Fibroblast of pulmonary artery (primary cell): Measurements from ENCODE around the gene DDR2.
"Not testable (repeated sequence)": the region's sequence is repeated elsewhere in the genome, so short reads cannot be mapped to it uniquely, and the experiment has no call there.

ENCODE experiments used
- DNase-seq: peaks from one replicate; pipeline ENCODE4 v3.0.0-alpha.2; 2010; ENCODE audit warnings: low read depth
- H3K4me3 ChIP-seq: replicated peaks from 2 replicates; pipeline ENCODE4 v1.5.1; 2011; ENCODE audit warnings: low read depth, mild to moderate bottlenecking, control low read depth, low read length, moderate library complexity
- TF ChIP-seq, protein P1 (sequence below): IDR thresholded peaks from 2 replicates; pipeline ENCODE4 v1.5.1; 2011; ENCODE audit warnings: mild to moderate bottlenecking, control low read depth, low read length, inconsistent platforms; ENCODE audit errors: missing control alignments

Gene DDR2

DNA sequence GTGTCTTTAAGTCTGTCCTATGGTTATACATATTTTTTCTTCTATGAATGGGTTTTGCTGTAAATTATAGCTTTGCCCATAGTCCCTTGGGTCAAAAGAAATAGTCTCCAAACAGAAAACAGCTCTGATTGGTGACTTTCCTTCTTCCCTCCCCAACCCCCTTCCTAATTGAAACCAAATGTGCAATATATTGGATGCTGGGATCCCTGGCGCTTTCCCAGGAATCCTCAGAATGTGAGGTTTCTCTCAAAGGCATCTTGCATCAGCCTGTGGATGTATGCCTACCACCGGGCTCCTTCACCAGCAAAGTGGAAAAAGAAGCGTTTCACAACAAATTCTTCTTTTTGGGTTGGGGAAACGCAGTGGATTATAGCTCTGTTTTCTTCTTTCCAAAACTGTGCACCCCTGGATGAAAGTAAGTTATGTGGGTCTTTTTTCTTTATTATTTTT lies at the start of gene DDR2:
Gene DDR2, plus strand, starts transcription at position 248 of the 450 bp plus-strand sequence. CDS start 86,600 bp downstream, outside the sequence.
- peak; percentile 97 for DNase-seq
- TF ChIP-seq, protein P1, sequence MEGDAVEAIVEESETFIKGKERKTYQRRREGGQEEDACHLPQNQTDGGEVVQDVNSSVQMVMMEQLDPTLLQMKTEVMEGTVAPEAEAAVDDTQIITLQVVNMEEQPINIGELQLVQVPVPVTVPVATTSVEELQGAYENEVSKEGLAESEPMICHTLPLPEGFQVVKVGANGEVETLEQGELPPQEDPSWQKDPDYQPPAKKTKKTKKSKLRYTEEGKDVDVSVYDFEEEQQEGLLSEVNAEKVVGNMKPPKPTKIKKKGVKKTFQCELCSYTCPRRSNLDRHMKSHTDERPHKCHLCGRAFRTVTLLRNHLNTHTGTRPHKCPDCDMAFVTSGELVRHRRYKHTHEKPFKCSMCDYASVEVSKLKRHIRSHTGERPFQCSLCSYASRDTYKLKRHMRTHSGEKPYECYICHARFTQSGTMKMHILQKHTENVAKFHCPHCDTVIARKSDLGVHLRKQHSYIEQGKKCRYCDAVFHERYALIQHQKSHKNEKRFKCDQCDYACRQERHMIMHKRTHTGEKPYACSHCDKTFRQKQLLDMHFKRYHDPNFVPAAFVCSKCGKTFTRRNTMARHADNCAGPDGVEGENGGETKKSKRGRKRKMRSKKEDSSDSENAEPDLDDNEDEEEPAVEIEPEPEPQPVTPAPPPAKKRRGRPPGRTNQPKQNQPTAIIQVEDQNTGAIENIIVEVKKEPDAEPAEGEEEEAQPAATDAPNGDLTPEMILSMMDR, result no peak
- peak within 1 kb of the TSS; percentile 85 for H3K4me3 ChIP-seq

GRCh38 chr1:162582901-162583300 lies 49.4 kb upstream of the DDR2 start:
- not testable (repeated sequence) for DNase-seq, H3K4me3 ChIP-seq

DNA sequence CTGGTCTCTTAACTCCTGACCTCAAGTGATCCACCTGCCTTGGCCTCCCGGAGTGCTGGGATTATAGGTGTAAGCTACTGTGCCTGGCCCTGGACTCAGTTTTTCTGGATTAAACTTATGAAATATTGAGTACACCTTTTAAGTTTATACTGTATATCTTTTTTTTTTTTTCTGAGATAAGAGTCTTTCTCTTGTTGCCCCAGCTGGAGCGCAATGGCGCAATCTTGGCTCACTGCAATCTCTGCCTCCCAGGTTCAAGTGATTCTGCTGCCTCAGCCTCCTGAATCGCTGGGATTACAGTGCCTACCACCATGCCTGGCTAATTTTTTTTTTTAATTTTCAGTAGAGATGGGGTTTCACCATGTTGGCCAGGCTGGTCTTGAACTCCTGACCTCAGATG lies 47.2 kb upstream of the DDR2 start:
- DNase-seq, H3K4me3 ChIP-seq: not testable (repeated sequence)

- no peak overlapping the region for H3K4me3 ChIP-seq
- no peak for DNase-seq
- TF ChIP-seq, protein P1, result no peak
These were observed 44.9 kb upstream of the DDR2 start for GRCh38 chr1:162587347-162587746.

- DNase-seq, result no peak
- TF ChIP-seq, protein P1, result no peak
- no peak overlapping the region for H3K4me3 ChIP-seq
These were observed 44.5 kb upstream of the DDR2 start for GRCh38 chr1:162587761-162588260.

- H3K4me3 ChIP-seq, result no peak overlapping the region
- TF ChIP-seq, protein P1, result no peak
- DNase-seq, result no peak
These were observed 42.2 kb upstream of the DDR2 start for GRCh38 chr1:162590101-162590500.

GRCh38 chr1:162590686-162591085 lies 41.6 kb upstream of the DDR2 start:
- DNase-seq, result no peak
- no peak overlapping the region for H3K4me3 ChIP-seq
- TF ChIP-seq, protein P1, result no peak

DNA sequence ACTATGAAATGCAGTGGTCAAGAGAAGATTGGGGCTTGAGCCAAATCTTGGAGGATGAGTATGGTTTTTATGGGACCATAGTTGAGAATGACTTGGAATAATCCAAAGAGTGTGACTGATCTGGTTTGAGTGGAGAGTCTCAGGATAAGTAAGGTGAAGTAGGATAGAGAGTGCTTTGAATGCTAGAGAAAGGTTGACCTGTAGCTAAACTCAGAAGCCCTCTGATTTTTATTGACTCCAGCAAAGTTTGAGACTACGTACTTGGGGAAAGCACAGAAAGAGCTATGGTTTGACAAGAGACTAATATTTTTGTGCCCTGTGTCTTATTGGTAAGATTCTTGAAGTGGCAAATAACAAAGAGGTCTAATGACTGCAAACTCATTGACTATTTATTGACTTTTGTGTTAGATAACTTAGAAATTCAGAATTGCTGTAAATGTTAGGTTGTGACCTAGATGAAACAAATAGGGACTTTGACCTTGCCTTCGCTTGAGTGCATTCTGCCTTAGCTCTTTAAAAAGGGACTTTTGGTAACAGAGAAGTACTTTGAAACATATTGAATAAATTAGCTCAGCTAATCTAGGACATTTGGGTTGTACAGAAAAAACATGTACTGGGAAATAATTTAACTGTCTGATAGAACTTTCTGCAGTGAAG lies 35.6 kb upstream of the DDR2 start:
- no peak overlapping the region for H3K4me3 ChIP-seq
- DNase-seq, result no peak
- TF ChIP-seq, protein P1, result no peak
